ENCODE measurements around the gene C21orf91.
"Not testable (repeated sequence)": the region's sequence is repeated elsewhere in the genome, so short reads cannot be mapped to it uniquely, and the experiment has no call there.

Gene C21orf91

GRCh38 chr21:17777072-17777765 lies 41.9 kb downstream of the C21orf91 start:
- H3K4me3 ChIP-seq (ENCODE audit: low read depth, low read length): no peak overlapping the region
- TF ChIP-seq CTCF (IDR thresholded peaks at IDR 0.05; ENCODE audit: low read depth, low read length): no peak

- H3K4me3 ChIP-seq (ENCODE audit: low read depth, low read length): no peak overlapping the region
- TF ChIP-seq CTCF (IDR thresholded peaks at IDR 0.05; ENCODE audit: low read depth, low read length): no peak
Measured at GRCh38 chr21:17775431-17776126, 43.6 kb downstream of the C21orf91 start.

DNA sequence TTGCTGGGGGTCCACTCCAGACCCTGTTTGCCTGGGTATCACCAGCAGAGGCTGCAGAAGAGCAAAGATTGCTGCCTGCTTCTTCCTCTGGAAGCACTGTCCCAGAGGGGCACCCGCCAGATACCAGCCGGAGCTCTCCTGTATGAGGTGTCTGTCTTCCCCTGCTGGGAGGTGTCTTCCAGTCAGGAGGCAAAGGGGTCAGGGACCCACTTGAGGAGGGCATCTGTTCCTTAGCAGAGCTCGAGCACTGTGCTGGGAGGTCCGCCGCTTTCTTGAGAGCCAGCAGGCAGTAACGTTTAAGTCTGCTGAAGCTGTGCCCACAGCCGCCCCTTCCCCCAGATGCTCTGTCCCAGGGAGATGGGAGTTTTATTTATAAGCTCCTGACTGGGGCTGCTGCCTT lies 44.1 kb downstream of the C21orf91 start:
- H3K4me3 ChIP-seq (ENCODE audit: low read depth, low read length): not testable (repeated sequence)

- no peak for TF ChIP-seq CTCF (IDR thresholded peaks at IDR 0.05; ENCODE audit: low read depth, low read length)
- H3K4me3 ChIP-seq (ENCODE audit: low read depth, low read length): no peak overlapping the region
Measured at GRCh38 chr21:17769447-17769845, 49.7 kb downstream of the C21orf91 start.

GRCh38 chr21:17768840-17769446 lies 50.2 kb downstream of the C21orf91 start:
- no peak overlapping the region for H3K4me3 ChIP-seq (ENCODE audit: low read depth, low read length)

DNA sequence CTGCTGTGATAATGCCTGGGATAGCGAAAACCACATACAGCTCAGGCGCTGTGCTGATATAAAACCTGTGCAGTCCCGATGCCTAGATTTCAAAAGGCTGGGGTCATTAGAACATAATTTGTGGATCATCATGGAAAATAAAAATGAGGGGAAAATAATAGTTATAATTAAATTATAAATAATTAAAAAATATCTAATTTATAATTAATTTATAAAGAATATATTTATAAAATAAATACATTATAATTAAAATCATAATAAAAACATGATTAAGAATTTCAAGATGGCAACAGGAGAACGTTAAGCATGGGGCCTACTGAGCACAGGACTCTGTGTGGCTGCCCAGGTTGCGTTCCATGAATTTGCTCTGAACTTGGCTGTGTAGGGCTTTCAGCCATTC lies 53.9 kb downstream of the C21orf91 start:
- no peak overlapping the region for H3K4me3 ChIP-seq (ENCODE audit: low read depth, low read length)
- TF ChIP-seq CTCF (IDR thresholded peaks at IDR 0.05; ENCODE audit: low read depth, low read length): no peak

More at GRCh38 chr21:17768840-17769446, 50.2 kb downstream of the C21orf91 start:
- TF ChIP-seq CTCF (IDR thresholded peaks at IDR 0.05; ENCODE audit: low read depth, low read length): no peak

DNA sequence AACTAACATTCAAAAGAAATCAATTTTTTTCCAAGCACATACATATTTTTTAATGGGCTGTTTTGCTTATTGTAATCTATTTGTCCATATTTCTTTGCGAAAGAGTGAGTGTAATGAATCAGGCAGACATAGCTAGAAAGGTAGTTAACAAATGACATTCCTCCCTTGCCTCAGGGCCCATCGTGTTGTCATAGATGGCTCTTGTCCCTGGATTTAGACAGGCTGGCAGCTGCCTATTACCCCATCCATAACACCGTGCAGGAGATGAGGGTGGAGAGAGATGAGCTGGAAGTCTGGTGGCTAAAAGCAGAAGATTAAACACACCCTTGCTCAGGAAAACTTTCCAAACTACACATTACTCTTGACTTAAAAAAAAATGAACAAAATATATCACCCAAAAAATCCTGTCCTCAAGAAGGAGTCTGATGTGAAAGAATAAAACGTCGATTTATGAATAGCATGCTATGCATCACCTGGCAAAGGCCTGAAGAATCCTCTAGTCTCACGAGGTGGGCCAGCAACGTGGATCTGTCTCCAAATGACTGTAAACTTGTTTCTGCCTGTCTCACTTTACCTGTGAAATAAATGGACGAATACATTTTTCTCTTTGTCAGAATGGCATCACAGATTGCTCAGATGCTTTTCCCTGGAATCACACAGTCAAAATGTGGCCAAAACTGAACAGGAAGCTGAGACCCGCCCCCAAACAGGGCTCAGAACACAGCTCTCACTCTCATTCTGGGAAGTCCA lies 55.7 kb downstream of the C21orf91 start:
- no peak for TF ChIP-seq CTCF (IDR thresholded peaks at IDR 0.05; ENCODE audit: low read depth, low read length)
- H3K4me3 ChIP-seq (ENCODE audit: low read depth, low read length): no peak overlapping the region

All from WI38 (cell line).